ENCODE data around the gene RPP21.

- TF ChIP-seq CTCF (IDR thresholded peaks at IDR 0.05) = no peak
- no peak for TF ChIP-seq EZH2 (IDR thresholded peaks at IDR 0.05; ENCODE audit: borderline replicate concordance, insufficient read depth, low read depth, low read length, poor library complexity, severe bottlenecking)
Observed at GRCh38 chr6:30378290-30378937, 33.5 kb downstream of the RPP21 start.
